ENCODE measurements around the gene RMDN2. TPM values are rescaled to one million over a fixed set of nuclear protein-coding genes. Genes with fewer than 3 reads are reported as not detected.

Gene RMDN2
- total RNA-seq, 1 experiment from 2014 or later, result 4.3 TPM

- Histone ChIP-seq H3K4me1 (no peaks in the 10 kb centered on the region), H3K27me3 (replicated peaks; ENCODE audit: control insufficient read depth, insufficient read depth, low read length) (no peaks in the 10 kb centered on the region), H3K36me3 (ENCODE audit: control insufficient read depth, insufficient read depth, low read length) (no peaks in the 10 kb centered on the region), H3K4me3 (ENCODE audit: low read depth, low read length) (no peak overlapping the region), H3K9me3 (no peaks in the 10 kb centered on the region)
- H3K9me3 Mint-ChIP-seq (ENCODE audit: unreplicated experiment), result no peaks in the 10 kb centered on the region
- ChIA-PET CTCF (no interaction called here), POLR2A (no interaction called here)
- no peaks in the 10 kb centered on the region for H3K36me3 Mint-ChIP-seq (ENCODE audit: insufficient read depth, unreplicated experiment)
- intact Hi-C loops (cut with micrococcal nuclease; ENCODE audit: unreplicated experiment), result no loop called here
- H3K27me3 Mint-ChIP-seq (ENCODE audit: insufficient read depth, unreplicated experiment), result no peaks in the 10 kb centered on the region
- no TSS peak for BruUV-seq (replicated peaks)
- TF ChIP-seq CTCF (IDR thresholded peaks at IDR 0.05; ENCODE audit: insufficient read depth in 1 of 2, low read depth in 1 of 2, low read length in 1 of 2, severe bottlenecking in 1 of 2, unreplicated experiment in 1 of 2), result no peak
- H3K4me3 Mint-ChIP-seq (ENCODE audit: unreplicated experiment), result no peak overlapping the region
- DNase-seq, result no peak
- H3K4me1 Mint-ChIP-seq (ENCODE audit: low read depth, unreplicated experiment), result peaks cover 8% of the 10 kb centered on the region
- no peak overlapping the region for H3K27ac Mint-ChIP-seq (ENCODE audit: unreplicated experiment)
Measured at GRCh38 chr2:38064801-38065501, 139.9 kb downstream of the RMDN2 start.

- H3K27me3 ChIP-seq (replicated peaks; ENCODE audit: control insufficient read depth, insufficient read depth, low read length), result no peaks in the 10 kb centered on the region
- peaks cover 8% of the 10 kb centered on the region for H3K4me1 Mint-ChIP-seq (ENCODE audit: low read depth, unreplicated experiment)
- H3K36me3 Mint-ChIP-seq (ENCODE audit: insufficient read depth, unreplicated experiment), result no peaks in the 10 kb centered on the region
- H3K27ac Mint-ChIP-seq (ENCODE audit: unreplicated experiment), result no peak overlapping the region
- intact Hi-C loops (cut with micrococcal nuclease; ENCODE audit: unreplicated experiment), result no loop called here
- ChIA-PET POLR2A (no interaction called here), CTCF (no interaction called here)
- BruUV-seq (replicated peaks), result no TSS peak
- no peaks in the 10 kb centered on the region for H3K4me1 ChIP-seq
- no peak for TF ChIP-seq CTCF (IDR thresholded peaks at IDR 0.05; ENCODE audit: insufficient read depth in 1 of 2, low read depth in 1 of 2, low read length in 1 of 2, severe bottlenecking in 1 of 2, unreplicated experiment in 1 of 2)
- no peak overlapping the region for H3K4me3 ChIP-seq (ENCODE audit: low read depth, low read length)
- H3K4me3 Mint-ChIP-seq (ENCODE audit: unreplicated experiment), result no peak overlapping the region
- no peaks in the 10 kb centered on the region for H3K27me3 Mint-ChIP-seq (ENCODE audit: insufficient read depth, unreplicated experiment)
- DNase-seq, result no peak
- H3K9me3 Mint-ChIP-seq (ENCODE audit: unreplicated experiment), result no peaks in the 10 kb centered on the region
- no peaks in the 10 kb centered on the region for H3K9me3 ChIP-seq
- H3K36me3 ChIP-seq (ENCODE audit: control insufficient read depth, insufficient read depth, low read length), result no peaks in the 10 kb centered on the region
Measured at GRCh38 chr2:38065502-38066135, 140.5 kb downstream of the RMDN2 start.

GRCh38 chr2:38066421-38067115, 141.5 kb downstream of the RMDN2 start:
- no TSS peak for BruUV-seq (replicated peaks)
- no peak overlapping the region for H3K27ac Mint-ChIP-seq (ENCODE audit: unreplicated experiment)
- H3K4me3 Mint-ChIP-seq (ENCODE audit: unreplicated experiment), result no peak overlapping the region
- Histone ChIP-seq H3K36me3 (ENCODE audit: control insufficient read depth, insufficient read depth, low read length) (no peaks in the 10 kb centered on the region), H3K4me3 (ENCODE audit: low read depth, low read length) (no peak overlapping the region), H3K4me1 (no peaks in the 10 kb centered on the region), H3K9me3 (no peaks in the 10 kb centered on the region), H3K27me3 (replicated peaks; ENCODE audit: control insufficient read depth, insufficient read depth, low read length) (no peaks in the 10 kb centered on the region)
- no peaks in the 10 kb centered on the region for H3K9me3 Mint-ChIP-seq (ENCODE audit: unreplicated experiment)
- no peak for DNase-seq
- H3K27me3 Mint-ChIP-seq (ENCODE audit: insufficient read depth, unreplicated experiment), result no peaks in the 10 kb centered on the region
- intact Hi-C loops (cut with micrococcal nuclease; ENCODE audit: unreplicated experiment), result no loop called here
- H3K36me3 Mint-ChIP-seq (ENCODE audit: insufficient read depth, unreplicated experiment), result no peaks in the 10 kb centered on the region
- POLR2A ChIA-PET, result no interaction called here
- H3K4me1 Mint-ChIP-seq (ENCODE audit: low read depth, unreplicated experiment), result peaks cover 8% of the 10 kb centered on the region
- TF ChIP-seq CTCF (IDR thresholded peaks at IDR 0.05; ENCODE audit: insufficient read depth in 1 of 2, low read depth in 1 of 2, low read length in 1 of 2, severe bottlenecking in 1 of 2, unreplicated experiment in 1 of 2), result no peak
- CTCF ChIA-PET, result no interaction called here

Other genes starting within 250 kb of the RMDN2 start
- gene CYP1B1, start 150.9 kb downstream of the RMDN2 start, total RNA-seq (2022), result 1.3 and 1.8 TPM in 2 replicates

All from Caco-2 (cell line).